Vagina (tissue), 2 donors: ENCODE results near the gene SCN8A.

Source experiments
- POLR2A ChIP-seq, 2 donors: fragments of 450-650 bp; IDR thresholded peaks; one replicate each; pipeline ENCODE4 v1.6.1; 2017; ENCODE audit warnings: antibody characterized with exemption in 2 of 2, mild to moderate bottlenecking in 2 of 2, moderate library complexity in 2 of 2
- TF ChIP-seq, protein P1 (sequence below), 3 experiments: fragments of 450-650 bp in 2 of 3; fragments of 200-600 bp in 1 of 3; sonication (generic) in 1 of 3; IDR thresholded peaks; one replicate each; pipeline ENCODE4 v1.5.1; 2017 to 2019; ENCODE audit warnings: antibody characterized with exemption in 3 of 3, mild to moderate bottlenecking in 2 of 3, moderate library complexity in 2 of 3

DNA sequence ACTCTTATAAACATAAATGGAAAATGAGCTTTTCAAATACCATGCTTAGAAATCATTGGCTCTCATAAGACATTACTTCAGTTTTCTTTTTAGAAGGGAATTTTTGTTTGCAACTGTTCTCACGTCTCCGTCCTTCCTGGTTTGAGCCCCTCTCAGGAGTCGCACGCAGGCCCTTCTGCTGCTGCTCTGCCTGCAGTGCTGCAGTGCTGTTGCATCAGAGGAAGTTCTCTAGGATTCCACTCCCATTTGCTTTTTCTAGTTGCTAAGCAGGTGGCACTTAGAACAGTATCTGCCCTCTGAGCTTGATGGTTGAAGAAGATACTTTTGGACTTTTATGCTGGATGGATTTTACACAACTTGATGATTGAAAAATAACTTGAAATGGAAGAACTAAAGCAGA lies 70.8 kb downstream of the SCN8A start:
- TF ChIP-seq, protein P1, sequence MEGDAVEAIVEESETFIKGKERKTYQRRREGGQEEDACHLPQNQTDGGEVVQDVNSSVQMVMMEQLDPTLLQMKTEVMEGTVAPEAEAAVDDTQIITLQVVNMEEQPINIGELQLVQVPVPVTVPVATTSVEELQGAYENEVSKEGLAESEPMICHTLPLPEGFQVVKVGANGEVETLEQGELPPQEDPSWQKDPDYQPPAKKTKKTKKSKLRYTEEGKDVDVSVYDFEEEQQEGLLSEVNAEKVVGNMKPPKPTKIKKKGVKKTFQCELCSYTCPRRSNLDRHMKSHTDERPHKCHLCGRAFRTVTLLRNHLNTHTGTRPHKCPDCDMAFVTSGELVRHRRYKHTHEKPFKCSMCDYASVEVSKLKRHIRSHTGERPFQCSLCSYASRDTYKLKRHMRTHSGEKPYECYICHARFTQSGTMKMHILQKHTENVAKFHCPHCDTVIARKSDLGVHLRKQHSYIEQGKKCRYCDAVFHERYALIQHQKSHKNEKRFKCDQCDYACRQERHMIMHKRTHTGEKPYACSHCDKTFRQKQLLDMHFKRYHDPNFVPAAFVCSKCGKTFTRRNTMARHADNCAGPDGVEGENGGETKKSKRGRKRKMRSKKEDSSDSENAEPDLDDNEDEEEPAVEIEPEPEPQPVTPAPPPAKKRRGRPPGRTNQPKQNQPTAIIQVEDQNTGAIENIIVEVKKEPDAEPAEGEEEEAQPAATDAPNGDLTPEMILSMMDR (IDR thresholded peaks at IDR 0.05): no peak
- no peak for TF ChIP-seq POLR2A (IDR thresholded peaks at IDR 0.05)
